Right renal cortex interstitium (tissue), 3 donors: ENCODE results near the gene CEP250. TPM values are rescaled to one million over a fixed set of nuclear protein-coding genes. Genes with fewer than 3 reads are reported as not detected.
"Not testable (repeated sequence)": the region's sequence is repeated elsewhere in the genome, so short reads cannot be mapped to it uniquely, and the experiment has no call there.

ENCODE experiments used
- DNase-seq, 3 donors: peaks; one replicate each; pipeline ENCODE4 v3.0.0-alpha.2; 2013; ENCODE audit warnings: low read depth in 3 of 3, low spot score in 2 of 3
- polyA plus RNA-seq, 3 donors: library from polyadenylated mRNA; unstranded; fragments of 120-200 nt; gene quantifications; one replicate each; pipeline ENCODE4 v1.2.1, GENCODE V29; 2013; ENCODE audit not compliant: insufficient read length in 3 of 3

The CEP250 gene
- polyA plus RNA-seq, 3 donors = 48.1 to 53.9 (median 51.4) TPM

- no peak for DNase-seq
These were observed 60.7 kb downstream of the CEP250 start for GRCh38 chr20:35515949-35516645.

- no peak for DNase-seq
These were observed 61.7 kb downstream of the CEP250 start for GRCh38 chr20:35517125-35517524.

- DNase-seq = not testable (repeated sequence)
These were observed 62.4 kb downstream of the CEP250 start for GRCh38 chr20:35517767-35518166.

GRCh38 chr20:35518955-35519354 lies 63.6 kb downstream of the CEP250 start:
- DNase-seq = no peak

GRCh38 chr20:35523298-35523888 lies 68.0 kb downstream of the CEP250 start:
- DNase-seq = no peak

- no peak for DNase-seq
These were observed 70.2 kb downstream of the CEP250 start for GRCh38 chr20:35525639-35526038.

GRCh38 chr20:35527122-35527769 lies 71.8 kb downstream of the CEP250 start:
- no peak for DNase-seq

GRCh38 chr20:35529552-35529951 lies 74.2 kb downstream of the CEP250 start, which contains the start of gene C20orf173:
C20orf173 (minus strand) TSS chr20:35529652; CDS start chr20:35529373, 279 bp downstream.
- DNase-seq = no peak

GRCh38 chr20:35539756-35540212 lies 84.4 kb downstream of the CEP250 start:
- DNase-seq = no peak

- no peak for DNase-seq
These were observed 85.9 kb downstream of the CEP250 start for GRCh38 chr20:35541118-35541782.

- DNase-seq = peak; percentile 81 to 92 (median 86)
These were observed 86.6 kb downstream of the CEP250 start, which contains the start of gene ERGIC3 for GRCh38 chr20:35541783-35542662. ERGIC3 (plus strand) TSS chr20:35542078; CDS start chr20:35542098, 20 bp downstream.

GRCh38 chr20:35542990-35543389 lies 87.6 kb downstream of the CEP250 start:
- DNase-seq = no peak

GRCh38 chr20:35544436-35544835 lies 89.0 kb downstream of the CEP250 start:
- no peak for DNase-seq

GRCh38 chr20:35544941-35545340 lies 89.5 kb downstream of the CEP250 start:
- DNase-seq = not testable (repeated sequence)

- DNase-seq = no peak
These were observed 90.7 kb downstream of the CEP250 start for GRCh38 chr20:35546127-35546526.

GRCh38 chr20:35547329-35547728 lies 91.9 kb downstream of the CEP250 start:
- no peak for DNase-seq

- no peak for DNase-seq
These were observed 96.1 kb downstream of the CEP250 start for GRCh38 chr20:35551503-35551902.

- DNase-seq = no peak
These were observed 97.5 kb downstream of the CEP250 start for GRCh38 chr20:35552914-35553313.

GRCh38 chr20:35555461-35555860 lies 100.1 kb downstream of the CEP250 start:
- not testable (repeated sequence) for DNase-seq
